Vagina (tissue), 2 donors: ENCODE results near the gene OR10J4. TPM values are rescaled to one million over a fixed set of nuclear protein-coding genes. Genes with fewer than 3 reads are reported as not detected.

Experiments
- DNase-seq, 2 donors: peaks; one replicate each; pipeline ENCODE4 v3.0.0-alpha.2; 2017; ENCODE audit errors: extremely low spot score in 2 of 2
- H3K27ac ChIP-seq: fragments of 200-600 bp; sonication (generic); one replicate; pipeline ENCODE4 v1.5.1; 2019
- H3K27me3 ChIP-seq: fragments of 200-600 bp; sonication (generic); one replicate; pipeline ENCODE4 v1.5.1; 2019
- H3K36me3 ChIP-seq, 2 donors: fragments of 200-600 bp; sonication (generic); one replicate each; pipeline ENCODE4 v1.5.1; 2017 to 2019
- H3K4me1 ChIP-seq: fragments of 200-600 bp; sonication (generic); one replicate; pipeline ENCODE4 v1.5.1; 2019
- H3K4me3 ChIP-seq, 2 donors: fragments of 200-600 bp; sonication (generic); 1 replicate in 1 of 2; 2 replicates in 1 of 2; pipeline ENCODE4 v1.5.1; 2016 to 2019
- H3K9me3 ChIP-seq: fragments of 200-600 bp; sonication (generic); one replicate; pipeline ENCODE4 v1.5.1; 2019
- CTCF ChIP-seq, 3 experiments: fragments of 450-650 bp in 2 of 3; fragments of 200-600 bp in 1 of 3; sonication (generic) in 1 of 3; IDR thresholded peaks; one replicate each; pipeline ENCODE4 v1.5.1; 2017 to 2019; ENCODE audit warnings: antibody characterized with exemption in 3 of 3, mild to moderate bottlenecking in 2 of 3, moderate library complexity in 2 of 3
- POLR2A ChIP-seq, 2 donors: fragments of 450-650 bp; IDR thresholded peaks; one replicate each; pipeline ENCODE4 v1.6.1; 2017; ENCODE audit warnings: antibody characterized with exemption in 2 of 2, mild to moderate bottlenecking in 2 of 2, moderate library complexity in 2 of 2
- POLR2AphosphoS5 ChIP-seq, 2 donors: sonication (generic); formaldehyde crosslinking; IDR thresholded peaks; one replicate each; pipeline ENCODE4 v1.9.0; 2017; ENCODE audit warnings: antibody characterized with exemption in 2 of 2, mild to moderate bottlenecking in 2 of 2, low read depth in 1 of 2; ENCODE audit not compliant: insufficient read depth in 1 of 2
- intact Hi-C: fragments of 100-400 bp; cut with DNase I; formaldehyde crosslinking; loops from one replicate; pipeline ENCODE4 v1.15.1; 2023
- total RNA-seq: library from RNA; depleted of rRNA; stranded (reverse); fragments of >200 nt; gene quantifications from one replicate; pipeline ENCODE4 v1.2.3, GENCODE V29; 2016

Gene OR10J4
- not detected for total RNA-seq

GRCh38 chr1:159431904-159432303 lies at the start of gene OR10J4:
TSS of gene OR10J4 (plus strand) at chr1:159432204.
- no peak for DNase-seq
- no peaks in the 10 kb centered on the region for H3K27me3 ChIP-seq
- intact Hi-C loops, result no loop called here
- H3K4me1 ChIP-seq, result no peaks in the 10 kb centered on the region
- H3K36me3 ChIP-seq, result no peaks in the 10 kb centered on the region
- TF ChIP-seq CTCF (IDR thresholded peaks at IDR 0.05), result no peak
- H3K27ac ChIP-seq, result no peak within 1 kb of the TSS
- no peak within 1 kb of the TSS for H3K4me3 ChIP-seq
- H3K9me3 ChIP-seq, result no peaks in the 10 kb centered on the region

- no peak for TF ChIP-seq POLR2AphosphoS5 (IDR thresholded peaks at IDR 0.05; ENCODE audit: insufficient read depth in 1 of 2, low read depth in 1 of 2)
- no peak for TF ChIP-seq POLR2A (IDR thresholded peaks at IDR 0.05)
- TF ChIP-seq CTCF (IDR thresholded peaks at IDR 0.05), result no peak
These were observed 25.2 kb upstream of the OR10J4 start for GRCh38 chr1:159406821-159407220.

GRCh38 chr1:159408862-159409400 lies 23.1 kb upstream of the OR10J4 start:
- H3K27me3 ChIP-seq, result no peaks in the 10 kb centered on the region
- H3K9me3 ChIP-seq, result no peaks in the 10 kb centered on the region
- no peak for TF ChIP-seq CTCF (IDR thresholded peaks at IDR 0.05)
- TF ChIP-seq POLR2A (IDR thresholded peaks at IDR 0.05), result no peak
- TF ChIP-seq POLR2AphosphoS5 (IDR thresholded peaks at IDR 0.05; ENCODE audit: insufficient read depth in 1 of 2, low read depth in 1 of 2), result no peak
- no peaks in the 10 kb centered on the region for H3K4me1 ChIP-seq
- DNase-seq, result no peak
- intact Hi-C loops, result no loop called here
- no peak overlapping the region for H3K4me3 ChIP-seq
- H3K27ac ChIP-seq, result no peak overlapping the region
- H3K36me3 ChIP-seq, result no peaks in the 10 kb centered on the region

More at GRCh38 chr1:159406821-159407220, 25.2 kb upstream of the OR10J4 start:
- no peak for DNase-seq
- H3K4me1 ChIP-seq, result no peaks in the 10 kb centered on the region
- H3K4me3 ChIP-seq, result no peak overlapping the region
- H3K27ac ChIP-seq, result no peak overlapping the region
- H3K36me3 ChIP-seq, result no peaks in the 10 kb centered on the region
- H3K9me3 ChIP-seq, result no peaks in the 10 kb centered on the region
- intact Hi-C loops, result no loop called here
- H3K27me3 ChIP-seq, result no peaks in the 10 kb centered on the region

- DNase-seq, result no peak
- peaks cover 2% of the 10 kb centered on the region for H3K9me3 ChIP-seq
- intact Hi-C loops, result no loop called here
These were observed 10.2 kb upstream of the OR10J4 start for GRCh38 chr1:159421821-159422220.

More at GRCh38 chr1:159421821-159422220, 10.2 kb upstream of the OR10J4 start:
- Histone ChIP-seq H3K36me3 (no peaks in the 10 kb centered on the region), H3K27ac (no peak overlapping the region), H3K4me3 (no peak overlapping the region), H3K27me3 (no peaks in the 10 kb centered on the region), H3K4me1 (no peaks in the 10 kb centered on the region)
- TF ChIP-seq POLR2AphosphoS5 (IDR thresholded peaks at IDR 0.05; ENCODE audit: insufficient read depth in 1 of 2, low read depth in 1 of 2) (no peak), POLR2A (IDR thresholded peaks at IDR 0.05) (no peak), CTCF (IDR thresholded peaks at IDR 0.05) (no peak)
